Naive thymus-derived CD4-positive, alpha-beta T cell (primary cell): ENCODE measurements around the gene APBA1. TPM values are rescaled to one million over a fixed set of nuclear protein-coding genes. Genes with fewer than 3 reads are reported as not detected.

ENCODE experiments used
- ATAC-seq: fragments of 150-1000 bp; cut with Tn5 transposase; 2 replicates; pipeline ENCODE4 v1.10.0; 2021; ENCODE audit warnings: mild to moderate bottlenecking, moderate library complexity
- CTCF ChIA-PET: fragments of 350-600 bp; sonication (Branson Sonifier 250); formaldehyde crosslinking; loops from one replicate; lab custom pipeline; 2021; ENCODE audit warnings: antibody characterized with exemption; lab: Charles Lee
- POLR2A ChIA-PET: fragments of 350-600 bp; sonication (Branson Sonifier 250); formaldehyde crosslinking; loops from one replicate; lab custom pipeline; 2021; ENCODE audit warnings: antibody characterized with exemption, inconsistent platforms; lab: Charles Lee
- DNase-seq, 9 donors: peaks; one replicate each; pipeline versions ENCODE4 v3.0.0 to v3.0.0-alpha.2; 2020 to 2022; ENCODE audit warnings: mixed read lengths in 1 of 9
- H3K27ac ChIP-seq: one replicate; pipeline ENCODE4 v1.7.0; 2013; ENCODE audit warnings: mild to moderate bottlenecking, low read depth, low read length, moderate library complexity
- H3K27me3 ChIP-seq, 2 donors: one replicate each; pipeline ENCODE4 v1.7.0; 2013; ENCODE audit warnings: low read length in 2 of 2, mild to moderate bottlenecking in 2 of 2, moderate library complexity in 2 of 2; ENCODE audit not compliant: control insufficient read depth in 2 of 2, insufficient read depth in 2 of 2
- H3K36me3 ChIP-seq, 3 experiments: 1 replicate in 2 of 3; 2 replicates in 1 of 3; pipeline ENCODE4 v1.7.0; 2013; ENCODE audit warnings: low read length in 3 of 3, mild to moderate bottlenecking in 3 of 3, moderate library complexity in 1 of 3; ENCODE audit not compliant: insufficient read depth in 3 of 3, control insufficient read depth in 2 of 3
- H3K4me1 ChIP-seq, 2 donors: one replicate each; pipeline ENCODE4 v1.7.0; 2013; ENCODE audit warnings: low read length in 2 of 2, mild to moderate bottlenecking in 2 of 2, moderate library complexity in 1 of 2; ENCODE audit not compliant: control insufficient read depth in 2 of 2, insufficient read depth in 2 of 2
- H3K4me3 ChIP-seq: 2 replicates; pipeline ENCODE4 v1.7.0; 2013; ENCODE audit warnings: mild to moderate bottlenecking, low read length
- H3K9me3 ChIP-seq, 3 experiments: 1 replicate in 2 of 3; 2 replicates in 1 of 3; pipeline ENCODE4 v1.7.0; 2013; ENCODE audit warnings: low read length in 3 of 3; ENCODE audit not compliant: control insufficient read depth in 2 of 3
- H3K27ac Mint-ChIP-seq, 9 donors: one replicate each; pipeline ENCODE4 v1.8.0; 2020 to 2022; ENCODE audit warnings: mixed read lengths in 9 of 9, mild to moderate bottlenecking in 8 of 9, moderate library complexity in 5 of 9, inconsistent platforms in 2 of 9
- H3K27me3 Mint-ChIP-seq, 5 donors: one replicate each; pipeline ENCODE4 v1.8.0; 2021 to 2022; ENCODE audit warnings: mixed read lengths in 5 of 5, mild to moderate bottlenecking in 1 of 5
- H3K36me3 Mint-ChIP-seq, 5 donors: one replicate each; pipeline ENCODE4 v1.8.0; 2020 to 2022; ENCODE audit warnings: mixed read lengths in 5 of 5, mild to moderate bottlenecking in 3 of 5, inconsistent platforms in 1 of 5
- H3K4me1 Mint-ChIP-seq, 7 donors: one replicate each; pipeline ENCODE4 v1.8.0; 2020 to 2022; ENCODE audit warnings: mixed read lengths in 7 of 7, mild to moderate bottlenecking in 3 of 7, inconsistent platforms in 1 of 7
- H3K4me3 Mint-ChIP-seq, 10 donors: one replicate each; pipeline ENCODE4 v1.8.0; 2020 to 2022; ENCODE audit warnings: mild to moderate bottlenecking in 10 of 10, mixed read lengths in 10 of 10, moderate library complexity in 6 of 10, inconsistent platforms in 2 of 10
- H3K9me3 Mint-ChIP-seq, 11 donors: one replicate each; pipeline ENCODE4 v1.8.0; 2020 to 2022; ENCODE audit warnings: mixed read lengths in 11 of 11, mild to moderate bottlenecking in 4 of 11, inconsistent platforms in 1 of 11, moderate library complexity in 1 of 11
- intact Hi-C, 2 donors: fragments of 100-400 bp; cut with micrococcal nuclease; formaldehyde crosslinking; loops; one replicate each; pipeline ENCODE4 v1.15.1; 2023
- polyA plus RNA-seq, 2 donors: library from polyadenylated mRNA; unstranded; fragments of 300-500 nt; fragmentation: Illumina TruSeq; gene quantifications; one replicate each; pipeline ENCODE4 v1.2.3, GENCODE V29; 2021
- total RNA-seq, 6 experiments: library from RNA in 5 of 6; stranded (reverse) in 5 of 6; gene quantifications; 1 replicate in 5 of 6; 2 replicates in 1 of 6; pipeline ENCODE4 v1.2.3 and lab custom pipeline; 2021 to 2026

APBA1 gene
- total RNA-seq, result 1 to 10 TPM in 3 of 5 experiments, under 1 TPM in 2; 0.95 to 4.5 (median 1.9) TPM
- under 1 TPM in 1 of 2 donors, not detected in 1; 0.06 TPM for polyA plus RNA-seq
- total RNA-seq (lab: John Stamatoyannopoulos, UW), result 5.4 reads per million, percentile 25 among the genes with 10 or more reads in this experiment

DNA sequence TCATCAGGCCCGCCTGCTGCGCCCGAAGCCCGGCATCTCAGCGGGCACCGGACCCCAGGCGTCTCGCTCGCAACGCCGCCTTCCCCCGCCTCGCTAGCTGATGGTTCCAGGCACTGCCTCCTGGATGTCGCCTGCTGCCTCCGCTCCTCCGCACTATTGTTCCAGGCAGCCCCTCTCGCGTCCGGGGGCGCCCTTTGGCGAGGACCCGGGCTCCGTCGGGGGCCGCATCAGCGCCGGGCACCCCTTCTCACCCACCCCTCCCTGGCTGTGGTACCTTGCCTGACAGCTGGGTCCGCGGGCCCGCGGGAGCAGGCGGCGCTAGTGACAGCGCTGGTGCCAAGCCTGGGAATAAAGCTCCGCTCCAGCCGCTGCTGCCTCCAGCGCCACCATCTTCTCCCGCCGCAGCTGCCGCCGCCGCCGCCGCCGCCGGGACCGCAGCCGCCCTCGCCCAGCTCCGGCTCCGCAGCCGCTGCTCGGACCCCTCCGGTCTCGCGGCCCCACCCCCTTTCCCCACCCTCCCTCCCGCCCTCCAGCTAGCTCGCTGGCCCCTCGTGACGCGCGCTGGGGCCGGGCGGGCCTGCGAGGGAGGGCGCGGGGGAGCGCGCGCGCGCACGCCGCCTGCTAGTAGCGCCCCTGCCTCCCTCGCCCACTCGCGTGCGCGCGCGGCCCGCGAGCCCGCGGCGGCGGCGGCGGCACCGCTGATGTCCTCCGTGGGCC, at the start of gene APBA1:
TSS of gene APBA1 (minus strand) at position 493 of the 717 bp plus-strand sequence.
- DNase-seq (peak; percentile 30 to 66 (median 61)), ATAC-seq (peak; percentile 79)
- Mint-ChIP-seq H3K36me3 (no peaks in the 10 kb centered on the region), H3K4me3 (peak within 1 kb of the TSS; percentile 80 to 91 (median 86)), H3K9me3 (no peaks in the 10 kb centered on the region), H3K4me1 (peaks cover 0 to 35% (median 28%) of the 10 kb centered on the region in 7 donors), H3K27ac (peak within 1 kb of the TSS in 8 of 9 donors; percentile 17 to 79 (median 60)), H3K27me3 (peaks cover 0 to 46% (median 9%) of the 10 kb centered on the region in 5 donors)
- Histone ChIP-seq H3K27ac (no peak within 1 kb of the TSS), H3K4me3 (peak within 1 kb of the TSS; percentile 84), H3K27me3 (no peaks in the 10 kb centered on the region), H3K9me3 (no peaks in the 10 kb centered on the region), H3K4me1 (peaks cover 5 to 6% of the 10 kb centered on the region in 2 donors), H3K36me3 (no peaks in the 10 kb centered on the region)
- CTCF ChIA-PET, result interaction anchor here (0.6 kb wide), 2 partner anchors 207 to 247 kb away, joined by 3 to 4 read pairs; no protein-coding TSS in a partner anchor
- POLR2A ChIA-PET, result interaction anchor here (0.5 to 1.6 kb wide), 3 partner anchors 12 to 88 kb away, joined by 3 to 5 read pairs (median 4); partner anchors contain the start of gene PTAR1
- intact Hi-C loops, result loop anchor here (1.0 to 10.0 kb wide), 5 partner anchors 35 to 247 kb away; no protein-coding TSS in a partner anchor

DNA sequence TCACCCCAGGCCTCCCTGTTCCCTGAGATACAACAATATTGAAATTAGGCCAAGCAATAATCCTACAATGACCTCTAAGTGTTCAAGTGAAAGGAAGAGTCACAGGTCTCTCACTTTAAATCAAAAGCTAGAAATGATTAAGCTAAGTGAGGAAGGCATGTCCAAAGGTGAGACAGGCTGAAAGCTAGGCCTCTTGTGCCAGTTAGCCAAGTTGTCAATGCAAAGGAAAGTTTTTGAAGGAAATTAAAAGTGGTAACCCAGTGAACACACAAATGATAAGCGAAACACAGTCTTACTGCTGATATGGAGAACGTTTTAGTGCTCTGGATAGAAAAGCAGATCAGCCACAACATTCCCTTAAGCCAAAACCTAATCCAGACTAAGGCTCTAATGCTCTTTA, 47.8 kb upstream of the APBA1 start:
- ATAC-seq, result no peak
- H3K36me3 Mint-ChIP-seq, result peaks cover 14 to 79% (median 58%) of the 10 kb centered on the region in 5 donors
- Histone ChIP-seq H3K9me3 (no peaks in the 10 kb centered on the region), H3K27ac (no peak overlapping the region), H3K4me3 (no peak overlapping the region), H3K36me3 (peaks cover 0 to 38% (median 0%) of the 10 kb centered on the region in 3 experiments), H3K4me1 (no peaks in the 10 kb centered on the region), H3K27me3 (no peaks in the 10 kb centered on the region)
- ChIA-PET CTCF (no interaction called here), POLR2A (no interaction called here)
- no peak for DNase-seq
- H3K9me3 Mint-ChIP-seq, result peaks cover 0 to 2% (median 0%) of the 10 kb centered on the region in 11 donors
- no peak overlapping the region for H3K4me3 Mint-ChIP-seq
- H3K27ac Mint-ChIP-seq, result peak overlapping the region in 1 of 9 donors; percentile 14
- no peaks in the 10 kb centered on the region for H3K4me1 Mint-ChIP-seq
- intact Hi-C loops, result no loop called here
- no peaks in the 10 kb centered on the region for H3K27me3 Mint-ChIP-seq

DNA sequence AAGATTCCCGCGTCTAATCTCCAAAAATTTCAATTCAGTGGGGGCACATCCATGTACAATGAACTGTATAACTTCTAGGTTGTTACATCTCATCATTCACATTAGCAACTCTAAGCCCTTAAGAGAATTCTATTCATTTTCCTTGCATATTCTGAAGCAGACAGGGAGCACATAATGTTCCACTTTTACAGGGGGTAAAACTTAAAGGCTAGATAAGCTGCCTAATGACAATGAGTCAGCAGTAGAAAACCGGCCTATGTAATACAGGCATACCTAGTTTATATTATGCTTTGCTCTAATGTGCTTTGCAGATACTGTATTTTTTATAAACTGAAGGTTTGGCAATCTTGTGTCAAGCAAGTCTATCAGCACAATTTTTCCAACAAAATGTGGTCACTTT, 47.2 kb upstream of the APBA1 start:
- peaks cover 12 to 80% (median 60%) of the 10 kb centered on the region in 5 donors for H3K36me3 Mint-ChIP-seq
- CTCF ChIA-PET, result no interaction called here
- peaks cover 0 to 2% (median 0%) of the 10 kb centered on the region in 11 donors for H3K9me3 Mint-ChIP-seq

DNA sequence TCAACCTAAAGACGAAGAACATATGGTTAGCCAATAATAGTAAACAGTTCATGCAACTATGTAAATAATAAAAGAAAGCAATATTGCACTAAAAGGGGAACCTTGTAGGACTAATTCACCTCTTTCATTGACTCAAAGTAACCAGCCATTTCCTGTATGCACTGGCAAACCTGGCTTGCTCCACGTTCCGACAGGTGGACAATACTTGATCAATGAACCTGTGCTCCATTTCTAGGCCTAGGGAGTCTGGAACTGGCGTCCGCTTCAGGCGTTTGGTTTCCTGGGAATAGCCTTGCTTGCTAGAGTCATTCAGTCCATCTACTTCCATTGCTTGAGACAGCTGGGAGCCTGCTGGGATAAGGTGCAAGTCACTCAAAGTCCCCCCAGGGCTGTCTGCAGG, 46.0 kb upstream of the APBA1 start:
- Histone ChIP-seq H3K27me3 (no peaks in the 10 kb centered on the region), H3K27ac (no peak overlapping the region), H3K9me3 (no peaks in the 10 kb centered on the region), H3K4me3 (no peak overlapping the region), H3K36me3 (peaks cover 0 to 36% (median 0%) of the 10 kb centered on the region in 3 experiments), H3K4me1 (no peaks in the 10 kb centered on the region)
- DNase-seq, result no peak
- peaks cover 8 to 81% (median 52%) of the 10 kb centered on the region in 5 donors for H3K36me3 Mint-ChIP-seq
- H3K4me3 Mint-ChIP-seq, result no peak overlapping the region
- no peaks in the 10 kb centered on the region for H3K27me3 Mint-ChIP-seq
- POLR2A ChIA-PET, result no interaction called here
- no peaks in the 10 kb centered on the region for H3K4me1 Mint-ChIP-seq
- H3K27ac Mint-ChIP-seq, result peak overlapping the region in 1 of 9 donors; percentile 25
- ATAC-seq, result no peak
- CTCF ChIA-PET, result no interaction called here
- peaks cover 0 to 2% (median 0%) of the 10 kb centered on the region in 11 donors for H3K9me3 Mint-ChIP-seq
- intact Hi-C loops, result no loop called here

More for the DNA sequence above, 47.2 kb upstream of the APBA1 start:
- no peak overlapping the region for H3K27ac Mint-ChIP-seq
- DNase-seq (no peak), ATAC-seq (no peak)
- Histone ChIP-seq H3K27me3 (no peaks in the 10 kb centered on the region), H3K4me3 (no peak overlapping the region), H3K4me1 (no peaks in the 10 kb centered on the region), H3K27ac (no peak overlapping the region), H3K36me3 (peaks cover 0 to 34% (median 0%) of the 10 kb centered on the region in 3 experiments), H3K9me3 (no peaks in the 10 kb centered on the region)
- H3K27me3 Mint-ChIP-seq, result no peaks in the 10 kb centered on the region
- intact Hi-C loops, result no loop called here
- no peaks in the 10 kb centered on the region for H3K4me1 Mint-ChIP-seq
- POLR2A ChIA-PET, result no interaction called here
- H3K4me3 Mint-ChIP-seq, result no peak overlapping the region

DNA sequence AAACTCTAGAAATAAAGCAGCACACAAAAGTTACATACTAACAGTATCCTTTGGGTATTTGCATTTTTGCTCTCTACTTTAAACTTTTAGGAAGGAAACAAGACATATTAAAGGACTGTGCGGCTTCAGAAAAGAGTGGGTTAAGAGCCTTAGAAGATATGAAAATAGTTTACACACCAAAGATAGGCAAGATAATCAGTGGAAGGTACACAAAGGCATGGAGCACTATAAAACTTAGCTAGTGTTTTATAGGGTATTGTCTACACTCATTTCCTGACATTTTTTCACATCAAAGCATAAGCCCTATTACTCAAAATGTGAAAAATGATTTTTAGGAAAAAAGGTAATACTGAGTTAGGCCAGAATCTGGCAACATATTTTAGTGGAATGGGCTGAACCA, 43.7 kb upstream of the APBA1 start:
- H3K27ac ChIP-seq, result no peak overlapping the region
- peaks cover 0 to 33% (median 0%) of the 10 kb centered on the region in 3 experiments for H3K36me3 ChIP-seq
- no peaks in the 10 kb centered on the region for H3K27me3 ChIP-seq
- no peak overlapping the region for H3K27ac Mint-ChIP-seq
- ATAC-seq (no peak), DNase-seq (no peak)
- H3K27me3 Mint-ChIP-seq, result no peaks in the 10 kb centered on the region
- no peaks in the 10 kb centered on the region for H3K9me3 ChIP-seq
- H3K9me3 Mint-ChIP-seq, result no peaks in the 10 kb centered on the region
- no peak overlapping the region for H3K4me3 ChIP-seq
- peaks cover 5 to 74% (median 31%) of the 10 kb centered on the region in 5 donors for H3K36me3 Mint-ChIP-seq
- intact Hi-C loops, result no loop called here
- ChIA-PET POLR2A (no interaction called here), CTCF (no interaction called here)
- no peaks in the 10 kb centered on the region for H3K4me1 Mint-ChIP-seq
- no peak overlapping the region for H3K4me3 Mint-ChIP-seq
- H3K4me1 ChIP-seq, result no peaks in the 10 kb centered on the region

DNA sequence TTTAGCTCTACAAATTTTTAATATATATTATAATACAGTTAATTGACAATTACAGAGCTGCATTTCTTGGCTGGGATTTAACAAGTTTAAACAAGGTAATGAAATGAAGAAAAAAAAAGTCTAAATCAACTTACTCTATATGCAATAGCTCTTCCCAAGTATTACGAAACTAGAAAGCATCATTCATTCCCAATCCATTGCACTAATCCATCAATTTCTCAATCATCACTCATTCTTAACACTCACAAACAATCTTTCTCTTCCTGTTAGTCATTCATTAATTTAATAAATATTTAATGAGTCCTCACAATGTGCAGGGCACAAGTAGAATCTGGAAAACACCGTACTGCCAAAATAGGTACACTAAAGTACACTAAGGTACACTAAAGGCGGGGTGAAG, 42.9 kb upstream of the APBA1 start:
- no peak overlapping the region for H3K4me3 ChIP-seq
- CTCF ChIA-PET, result no interaction called here

More for the DNA sequence above, 42.9 kb upstream of the APBA1 start:
- intact Hi-C loops, result no loop called here
- Mint-ChIP-seq H3K27ac (no peak overlapping the region), H3K9me3 (no peaks in the 10 kb centered on the region), H3K27me3 (no peaks in the 10 kb centered on the region), H3K4me3 (no peak overlapping the region), H3K36me3 (peaks cover 5 to 67% (median 27%) of the 10 kb centered on the region in 5 donors), H3K4me1 (no peaks in the 10 kb centered on the region)
- Histone ChIP-seq H3K27ac (no peak overlapping the region), H3K9me3 (no peaks in the 10 kb centered on the region), H3K27me3 (no peaks in the 10 kb centered on the region), H3K4me1 (no peaks in the 10 kb centered on the region), H3K36me3 (peaks cover 0 to 33% (median 0%) of the 10 kb centered on the region in 3 experiments)
- ATAC-seq (no peak), DNase-seq (no peak)
- POLR2A ChIA-PET, result no interaction called here
